A549 (cell line): Measurements from ENCODE around the gene TBC1D14.

Experiments
- FOXS1 ChIP-seq: fragments of 250-450 bp; sonication (Bioruptor Pico); IDR thresholded peaks from 2 replicates; pipeline ENCODE4 v1.5.0; 2020; ENCODE audit warnings: mild to moderate bottlenecking, moderate library complexity
- JUNB ChIP-seq: fragments of >200 bp; sonication (Bioruptor Twin); formaldehyde crosslinking; IDR thresholded peaks from 2 replicates; pipeline ENCODE4 v1.6.1; 2016
- TF ChIP-seq, protein P1 (sequence below): fragments of >200 bp; sonication (Bioruptor Twin); formaldehyde crosslinking; IDR thresholded peaks from 3 replicates; pipeline ENCODE4 v1.5.1; 2016

DNA sequence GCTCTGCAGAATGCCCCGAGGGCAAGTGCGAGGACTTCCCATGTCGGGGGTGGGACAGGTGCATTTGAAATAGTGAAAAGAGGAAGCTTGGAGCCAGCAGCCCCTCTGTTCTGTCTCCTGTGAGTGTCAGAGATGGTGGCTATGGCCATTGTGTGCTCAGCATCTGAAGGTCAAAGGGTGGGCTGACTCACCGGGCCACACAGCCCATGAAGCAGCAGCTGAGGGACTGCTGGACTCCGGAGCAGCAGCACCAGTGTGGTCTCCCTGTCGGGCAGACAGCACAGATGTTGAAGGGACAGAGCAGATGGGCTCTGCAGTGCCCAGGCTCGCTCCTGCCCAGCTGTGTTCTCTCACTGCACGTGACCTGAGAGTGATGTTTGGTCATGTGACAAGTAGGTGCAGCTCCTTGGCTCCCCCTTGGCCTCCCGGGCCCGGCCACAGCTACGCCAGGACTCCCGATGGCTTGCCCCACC, 53.5 kb downstream of the TBC1D14 start:
- TF ChIP-seq, protein P1, sequence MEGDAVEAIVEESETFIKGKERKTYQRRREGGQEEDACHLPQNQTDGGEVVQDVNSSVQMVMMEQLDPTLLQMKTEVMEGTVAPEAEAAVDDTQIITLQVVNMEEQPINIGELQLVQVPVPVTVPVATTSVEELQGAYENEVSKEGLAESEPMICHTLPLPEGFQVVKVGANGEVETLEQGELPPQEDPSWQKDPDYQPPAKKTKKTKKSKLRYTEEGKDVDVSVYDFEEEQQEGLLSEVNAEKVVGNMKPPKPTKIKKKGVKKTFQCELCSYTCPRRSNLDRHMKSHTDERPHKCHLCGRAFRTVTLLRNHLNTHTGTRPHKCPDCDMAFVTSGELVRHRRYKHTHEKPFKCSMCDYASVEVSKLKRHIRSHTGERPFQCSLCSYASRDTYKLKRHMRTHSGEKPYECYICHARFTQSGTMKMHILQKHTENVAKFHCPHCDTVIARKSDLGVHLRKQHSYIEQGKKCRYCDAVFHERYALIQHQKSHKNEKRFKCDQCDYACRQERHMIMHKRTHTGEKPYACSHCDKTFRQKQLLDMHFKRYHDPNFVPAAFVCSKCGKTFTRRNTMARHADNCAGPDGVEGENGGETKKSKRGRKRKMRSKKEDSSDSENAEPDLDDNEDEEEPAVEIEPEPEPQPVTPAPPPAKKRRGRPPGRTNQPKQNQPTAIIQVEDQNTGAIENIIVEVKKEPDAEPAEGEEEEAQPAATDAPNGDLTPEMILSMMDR, result no peak
- TF ChIP-seq JUNB, result no peak
- no peak for TF ChIP-seq FOXS1
